H1 (cell line): ENCODE results near the gene COPG1. TPM values are rescaled to one million over a fixed set of nuclear protein-coding genes. Genes with fewer than 3 reads are reported as not detected.

Source experiments
- CTCF ChIA-PET: fragments of 300-600 bp; sonication (Branson Sonifier 250); formaldehyde crosslinking; loops from one replicate; lab custom pipeline; 2021; ENCODE audit not compliant: partially characterized antibody; lab: Charles Lee
- POLR2A ChIA-PET: fragments of 300-600 bp; sonication (Branson Sonifier 250); formaldehyde crosslinking; loops from one replicate; lab custom pipeline; 2021; ENCODE audit warnings: inconsistent platforms; ENCODE audit not compliant: partially characterized antibody; lab: Charles Lee
- DNase-seq, 2 experiments: peaks; one replicate each; pipeline versions ENCODE4 v3.0.0 to v3.0.0-alpha.2; 2010 to 2022; ENCODE audit warnings: low spot score in 2 of 2, low read depth in 1 of 2, mixed read lengths in 1 of 2
- FAIRE-seq: peaks from 2 replicates; lab custom pipeline; 2011; peaks lifted over from hg19 to GRCh38; lab: Jason Lieb, UNC
- H2AFZ ChIP-seq: 2 replicates; pipeline ENCODE4 v1.8.1; 2012; ENCODE audit warnings: low read length, inconsistent platforms
- H2AK5ac ChIP-seq: 2 replicates; pipeline ENCODE4 v1.6.1; 2013; ENCODE audit warnings: low read depth, low read length
- H2BK120ac ChIP-seq: replicated peaks from 2 replicates; pipeline ENCODE3; 2013; ENCODE audit warnings: low read depth, low read length, inconsistent platforms
- H2BK12ac ChIP-seq: 2 replicates; pipeline ENCODE4 v1.6.1; 2013; ENCODE audit warnings: low read depth, low read length
- H2BK15ac ChIP-seq: 2 replicates; pipeline ENCODE4 v1.6.1; 2013; ENCODE audit warnings: low read length
- H2BK20ac ChIP-seq: 2 replicates; pipeline ENCODE4 v1.6.1; 2013; ENCODE audit warnings: low read length
- H2BK5ac ChIP-seq: 2 replicates; pipeline ENCODE4 v1.6.1; 2013; ENCODE audit warnings: low read depth, low read length
- H3K14ac ChIP-seq: 2 replicates; pipeline ENCODE4 v1.6.1; 2013; ENCODE audit warnings: inconsistent platforms; ENCODE audit not compliant: insufficient read length
- H3K18ac ChIP-seq: 2 replicates; pipeline ENCODE4 v1.6.1; 2013; ENCODE audit warnings: low read length; ENCODE audit errors: extremely low read depth
- H3K23ac ChIP-seq: 2 replicates; pipeline ENCODE4 v1.6.1; 2013; ENCODE audit warnings: inconsistent platforms; ENCODE audit not compliant: insufficient read length
- H3K23me2 ChIP-seq: 2 replicates; pipeline ENCODE4 v1.6.1; 2013; ENCODE audit warnings: low read depth, low read length
- H3K27ac ChIP-seq: 2 replicates; pipeline ENCODE4 v1.6.1; 2011; ENCODE audit warnings: low read depth, low read length, inconsistent platforms
- H3K27me3 ChIP-seq, 4 experiments: replicated peaks in 1 of 4; 1 replicate in 1 of 4; 2 replicates in 3 of 4; pipeline versions ENCODE4 v1.6.1 to v1.8.1; 2011 to 2013; ENCODE audit warnings: low read length in 3 of 4, mild to moderate bottlenecking in 3 of 4, inconsistent platforms in 2 of 4, mixed read lengths in 2 of 4, moderate library complexity in 1 of 4; ENCODE audit not compliant: control insufficient read depth in 3 of 4, insufficient read depth in 3 of 4; ENCODE audit errors: extremely low read depth in 1 of 4
- H3K36me3 ChIP-seq, 4 experiments: 2 replicates each; pipeline versions ENCODE4 v1.6.1 to v1.8.1; 2011 to 2013; ENCODE audit warnings: mild to moderate bottlenecking in 4 of 4, low read length in 3 of 4, moderate library complexity in 2 of 4, control low read depth in 1 of 4, inconsistent platforms in 1 of 4; ENCODE audit not compliant: insufficient read depth in 4 of 4, control insufficient read depth in 2 of 4
- H3K4ac ChIP-seq: replicated peaks from 2 replicates; pipeline ENCODE3; 2013; ENCODE audit warnings: low read length, low read depth, mixed read lengths, inconsistent platforms; ENCODE audit not compliant: insufficient read length
- H3K4me1 ChIP-seq, 4 experiments: replicated peaks in 1 of 4; 1 replicate in 1 of 4; 2 replicates in 3 of 4; pipeline versions ENCODE4 v1.6.1 to v1.8.1; 2011 to 2013; ENCODE audit warnings: low read length in 3 of 4, inconsistent platforms in 2 of 4, mixed read lengths in 1 of 4; ENCODE audit not compliant: insufficient read depth in 4 of 4, control insufficient read depth in 3 of 4
- H3K4me2 ChIP-seq, 2 experiments: 2 replicates each; pipeline versions ENCODE4 v1.6.1 to v1.8.1; 2011 to 2013; ENCODE audit warnings: low read depth in 2 of 2, low read length in 2 of 2, control low read depth in 1 of 2, inconsistent platforms in 1 of 2, mild to moderate bottlenecking in 1 of 2; ENCODE audit not compliant: insufficient read depth in 1 of 2
- H3K4me3 ChIP-seq, 4 experiments: fragments of 200-600, 300-600 bp in 1 of 4; sonication (generic), shearing (Covaris generic), sonication (Bioruptor Twin) in 1 of 4; 2 replicates each; pipeline versions ENCODE4 v1.5.1 to v1.8.1; 2011 to 2016; ENCODE audit warnings: low read length in 4 of 4, low read depth in 3 of 4, control low read depth in 2 of 4, inconsistent platforms in 2 of 4, mild to moderate bottlenecking in 2 of 4, mixed read lengths in 1 of 4, moderate library complexity in 1 of 4; ENCODE audit not compliant: insufficient read depth in 2 of 4; ENCODE audit errors: extremely low read depth in 1 of 4
- H3K56ac ChIP-seq: replicated peaks from 2 replicates; pipeline ENCODE3; 2013; ENCODE audit warnings: low read depth, mild to moderate bottlenecking, mixed read lengths, low read length, inconsistent platforms; ENCODE audit not compliant: insufficient read length
- H3K79me1 ChIP-seq: 2 replicates; pipeline ENCODE4 v1.6.1; 2013; ENCODE audit warnings: low read depth, low read length, control low read depth
- H3K79me2 ChIP-seq, 2 experiments: 2 replicates each; pipeline versions ENCODE4 v1.6.1 to v1.8.1; 2012 to 2013; ENCODE audit warnings: low read length in 2 of 2, mild to moderate bottlenecking in 2 of 2, inconsistent platforms in 1 of 2; ENCODE audit not compliant: insufficient read depth in 2 of 2, control insufficient read depth in 1 of 2
- H3K9ac ChIP-seq, 4 experiments: replicated peaks in 1 of 4; 1 replicate in 1 of 4; 2 replicates in 3 of 4; pipeline versions ENCODE4 v1.6.1 to v1.8.1; 2011 to 2013; ENCODE audit warnings: low read depth in 3 of 4, low read length in 3 of 4, control low read depth in 2 of 4, mild to moderate bottlenecking in 2 of 4, moderate library complexity in 2 of 4, inconsistent platforms in 1 of 4; ENCODE audit errors: extremely low read depth in 1 of 4
- H3K9me3 ChIP-seq, 2 experiments: 2 replicates each; pipeline versions ENCODE4 v1.6.1 to v1.8.1; 2012 to 2013; ENCODE audit warnings: mild to moderate bottlenecking in 2 of 2, moderate library complexity in 2 of 2, control low read depth in 1 of 2, inconsistent platforms in 1 of 2, low read depth in 1 of 2, low read length in 1 of 2, mixed read lengths in 1 of 2; ENCODE audit not compliant: insufficient read depth in 2 of 2
- H4K20me1 ChIP-seq, 2 experiments: replicated peaks in 1 of 2; 2 replicates each; pipeline versions ENCODE3 to v1.8.1; 2011 to 2013; ENCODE audit warnings: inconsistent platforms in 2 of 2, low read length in 2 of 2, mild to moderate bottlenecking in 1 of 2; ENCODE audit not compliant: insufficient read depth in 2 of 2, control insufficient read depth in 1 of 2
- H4K5ac ChIP-seq: 2 replicates; pipeline ENCODE4 v1.6.1; 2013; ENCODE audit warnings: low read length, low read depth, mixed read lengths, inconsistent platforms; ENCODE audit not compliant: insufficient read length
- H4K8ac ChIP-seq: 2 replicates; pipeline ENCODE4 v1.8.0; 2013; ENCODE audit warnings: mild to moderate bottlenecking, moderate library complexity, low read length, inconsistent platforms; ENCODE audit not compliant: insufficient read depth; ENCODE audit errors: extremely low read depth
- H4K91ac ChIP-seq: replicated peaks from 2 replicates; pipeline ENCODE3; 2013; ENCODE audit warnings: low read length, mixed read lengths, inconsistent platforms; ENCODE audit not compliant: insufficient read length
- CHD2 ChIP-seq: IDR thresholded peaks from 2 replicates; pipeline ENCODE4 v1.6.1; 2012; ENCODE audit warnings: low read length, improper control_type of control experiment
- CTBP2 ChIP-seq: IDR thresholded peaks from 2 replicates; pipeline ENCODE4 v1.7.0; 2011; ENCODE audit warnings: borderline replicate concordance, mild to moderate bottlenecking, moderate library complexity, mixed read lengths, low read length; ENCODE audit not compliant: insufficient read depth, insufficient read length
- KDM4A ChIP-seq: IDR thresholded peaks from one replicate; pipeline ENCODE4 v1.7.1; 2012; ENCODE audit warnings: low read depth, mild to moderate bottlenecking, moderate library complexity, low read length, inconsistent platforms; ENCODE audit not compliant: severe bottlenecking
- POLR2A ChIP-seq, 2 experiments: IDR thresholded peaks; 1 replicate in 1 of 2; 2 replicates in 1 of 2; pipeline ENCODE4 v1.6.1; 2011; ENCODE audit warnings: low read depth in 2 of 2, low read length in 2 of 2, mild to moderate bottlenecking in 2 of 2; ENCODE audit errors: control extremely low read depth in 1 of 2
- SRF ChIP-seq: IDR thresholded peaks from 2 replicates; pipeline ENCODE4 v1.6.1; 2011; ENCODE audit warnings: mild to moderate bottlenecking, low read depth, low read length, moderate library complexity
- TCF12 ChIP-seq: IDR thresholded peaks from 2 replicates; pipeline ENCODE4 v1.6.1; 2011; ENCODE audit warnings: low read depth, mild to moderate bottlenecking, low read length
- WGBS, 2 experiments: shearing (Covaris generic) in 1 of 2; methylation state at CpG; one replicate each; pipeline versions ENCODE4 v1.1.6 to v1.1.7; 2013 to 2015; ENCODE audit warnings: low lambda C conversion rate in 2 of 2, mixed read lengths in 2 of 2, inconsistent platforms in 1 of 2, low coverage in 1 of 2, missing lambda C conversion rate in 1 of 2; ENCODE audit not compliant: insufficient replicate concordance in 2 of 2, insufficient coverage in 1 of 2, insufficient read length in 1 of 2; ENCODE audit errors: extremely low coverage in 1 of 2, missing lambda C conversion rate in 1 of 2; 5-methylcytosine and 5-hydroxymethylcytosine counted together
- polyA plus RNA-seq, 7 experiments: library from polyadenylated mRNA; depleted of rRNA in 3 of 7; stranded (reverse) in 5 of 7; unstranded in 2 of 7; fragments of >200 nt in 5 of 7; fragments of 200-250 nt in 2 of 7; gene quantifications; 1 replicate in 5 of 7; 2 replicates in 1 of 7; 4 replicates in 1 of 7; pipeline versions ENCODE4 v1.2.1 to v1.2.3, GENCODE V29; 2011 to 2013; ENCODE audit warnings: missing spikeins in 2 of 7, mixed read lengths in 2 of 7
- total RNA-seq: library from RNA; stranded (reverse); fragmentation: NEBNext Ultra II Directional; extraction: Animal tissue kit (Norgen Biotek cat#: 25700); gene quantifications from 2 replicates; pipeline ENCODE4 v1.2.1, GENCODE V29; 2021
- TF ChIP-seq, protein P1 (sequence below): IDR thresholded peaks from 2 replicates; pipeline ENCODE4 v1.6.1; 2011; ENCODE audit warnings: low read length, improper control_type of control experiment

The COPG1 gene
- total and polyA plus RNA-seq, 2 of the 8 experiments (the other 6 are each of a cell fraction or from before 2014, with no cell fraction given), result 52.7 to 106 TPM

DNA sequence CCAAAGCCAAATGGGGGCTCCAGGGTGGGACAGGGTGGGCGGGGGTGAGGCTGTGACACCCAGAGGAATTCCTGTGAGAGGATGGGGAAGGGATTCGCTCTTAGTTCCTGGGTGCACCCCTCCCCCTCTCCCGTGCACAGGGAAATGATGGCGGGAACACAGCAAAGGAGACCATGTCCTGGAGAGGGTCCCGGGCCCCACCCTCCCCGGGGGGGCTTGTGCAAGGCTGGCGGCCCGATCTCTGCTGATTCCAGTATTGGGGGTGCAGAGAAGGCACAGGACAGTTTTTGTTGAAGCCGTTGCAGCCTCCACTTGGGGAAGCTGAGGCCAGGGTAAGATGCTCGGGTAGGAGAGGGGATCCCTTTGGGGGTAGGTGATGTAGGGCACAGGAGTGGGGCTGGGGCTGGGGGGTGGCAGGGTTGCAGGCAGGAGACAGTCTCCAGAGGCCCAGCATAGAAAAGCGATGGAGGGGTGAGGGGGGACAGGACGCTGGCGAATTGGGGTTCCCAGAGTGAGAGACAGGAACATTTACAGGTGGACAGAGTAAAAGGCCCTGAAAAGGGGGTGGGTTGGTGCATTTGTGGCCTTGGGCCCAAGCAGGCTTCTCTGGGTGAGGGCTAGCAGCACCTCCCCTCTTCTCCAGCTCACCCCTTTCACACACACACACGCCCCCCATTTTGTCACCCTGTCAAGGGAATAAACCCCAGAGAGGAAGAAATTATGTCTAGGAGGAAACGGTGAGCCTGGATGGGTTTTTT is 67.8 kb downstream of the COPG1 start:
- no peak overlapping the region for H3K56ac ChIP-seq
- peak overlapping the region in 2 of 4 experiments; percentile 13 to 77; a peak in 2 of 7 replicates for H3K9ac ChIP-seq
- no peak overlapping the region for H3K23ac ChIP-seq
- H2BK5ac ChIP-seq, result 0 out of 2 replicates have a peak overlapping the region, but pooled peaks have one; percentile 66
- no peak overlapping the region for H2AK5ac ChIP-seq
- H3K14ac ChIP-seq, result no peak overlapping the region
- peak overlapping the region; percentile 70 to 96 (median 78) for H3K4me3 ChIP-seq
- H2AFZ ChIP-seq, result no peak overlapping the region
- 63% methylated on average over 13 of the region's 15 CpGs; no CpG with 5 or more reads in 1 of the 2 experiments for WGBS, 2 experiments
- H4K91ac ChIP-seq, result peak overlapping the region; percentile 63
- H3K18ac ChIP-seq, result peak overlapping the region; percentile 83
- peaks cover 3% of the 10 kb centered on the region; the same call in 1 of the 2 replicates for H3K79me1 ChIP-seq
- POLR2A ChIA-PET, result interaction anchor here (0.7 to 6.4 kb wide), 46 partner anchors 10 to 346 kb away, joined by 3 to 112 read pairs (median 6); partner anchors contain the start of genes CFAP92, CNBP, COPG1 and EFCAB12
- no peak overlapping the region for H3K27ac ChIP-seq
- peaks cover 4 to 9% (median 5%) of the 10 kb centered on the region in 4 experiments for H3K4me1 ChIP-seq
- H2BK20ac ChIP-seq, result no peak overlapping the region
- peak overlapping the region; percentile 0 for H4K5ac ChIP-seq
- no peak overlapping the region for H3K4ac ChIP-seq
- peak overlapping the region; percentile 91 for H4K8ac ChIP-seq
- TF ChIP-seq CHD2 (no peak), TCF12 (no peak), POLR2A (IDR thresholded peaks at IDR 0.05; ENCODE audit: control extremely low read depth in 1 of 2, low read depth in 2 of 2, low read length in 2 of 2) (no peak), SRF (no peak), CTBP2 (no peak), KDM4A (no peak)
- TF ChIP-seq, protein P1, sequence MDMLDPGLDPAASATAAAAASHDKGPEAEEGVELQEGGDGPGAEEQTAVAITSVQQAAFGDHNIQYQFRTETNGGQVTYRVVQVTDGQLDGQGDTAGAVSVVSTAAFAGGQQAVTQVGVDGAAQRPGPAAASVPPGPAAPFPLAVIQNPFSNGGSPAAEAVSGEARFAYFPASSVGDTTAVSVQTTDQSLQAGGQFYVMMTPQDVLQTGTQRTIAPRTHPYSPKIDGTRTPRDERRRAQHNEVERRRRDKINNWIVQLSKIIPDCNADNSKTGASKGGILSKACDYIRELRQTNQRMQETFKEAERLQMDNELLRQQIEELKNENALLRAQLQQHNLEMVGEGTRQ, result no peak
- H4K20me1 ChIP-seq, result peaks cover 0 to 11% of the 10 kb centered on the region in 2 experiments
- no peak overlapping the region for H2BK15ac ChIP-seq
- peaks cover 5% of the 10 kb centered on the region; the same call in 1 of the 2 replicates for H3K23me2 ChIP-seq
- peaks cover 2 to 12% (median 9%) of the 10 kb centered on the region in 4 experiments; a peak in 4 of 8 replicates for H3K36me3 ChIP-seq
- no peaks in the 10 kb centered on the region for H3K9me3 ChIP-seq
- FAIRE-seq (no peak), DNase-seq (no peak)
- H3K27me3 ChIP-seq, result no peaks in the 10 kb centered on the region
- no peak overlapping the region for H2BK12ac ChIP-seq
- peaks cover 0 to 13% of the 10 kb centered on the region in 2 experiments; a peak in 1 of 4 replicates for H3K79me2 ChIP-seq
- peak overlapping the region; percentile 81 to 83 for H3K4me2 ChIP-seq
- CTCF ChIA-PET, result interaction anchor here (0.6 to 6.6 kb wide), 23 partner anchors 7 to 347 kb away, joined by 3 to 73 read pairs (median 4); partner anchors contain the start of genes COPG1 and HMCES
- H2BK120ac ChIP-seq, result no peak overlapping the region
